ENCODE results near the gene GABRG3. TPM values are rescaled to one million over a fixed set of nuclear protein-coding genes. Genes with fewer than 3 reads are reported as not detected.

GABRG3 gene
- total and polyA plus RNA-seq, 9 of the 15 experiments (the other 6 are each of a cell fraction or from before 2014, with no cell fraction given): 4.0 to 15.1 (median 11.2) TPM

DNA sequence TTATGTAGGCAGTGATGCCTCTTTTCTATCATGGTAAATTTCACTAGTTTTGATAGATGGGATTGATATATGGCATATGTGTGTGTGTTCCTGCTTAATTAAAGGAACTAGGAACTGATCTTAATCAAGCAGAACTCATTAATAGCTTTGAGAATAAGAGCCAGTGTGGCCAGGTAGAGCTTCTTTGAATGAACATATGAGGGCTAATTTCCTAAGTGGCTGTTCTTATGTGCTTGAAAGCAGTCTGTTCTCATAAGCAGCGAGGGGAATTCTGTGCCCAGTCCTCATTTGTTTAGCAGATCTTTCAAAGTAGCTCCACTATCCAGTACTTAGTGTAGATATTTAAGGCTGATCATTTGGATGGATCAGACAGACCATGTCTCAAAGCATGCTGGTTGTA is 164.2 kb downstream of the GABRG3 start (continued):
- TF ChIP-seq, protein P1, sequence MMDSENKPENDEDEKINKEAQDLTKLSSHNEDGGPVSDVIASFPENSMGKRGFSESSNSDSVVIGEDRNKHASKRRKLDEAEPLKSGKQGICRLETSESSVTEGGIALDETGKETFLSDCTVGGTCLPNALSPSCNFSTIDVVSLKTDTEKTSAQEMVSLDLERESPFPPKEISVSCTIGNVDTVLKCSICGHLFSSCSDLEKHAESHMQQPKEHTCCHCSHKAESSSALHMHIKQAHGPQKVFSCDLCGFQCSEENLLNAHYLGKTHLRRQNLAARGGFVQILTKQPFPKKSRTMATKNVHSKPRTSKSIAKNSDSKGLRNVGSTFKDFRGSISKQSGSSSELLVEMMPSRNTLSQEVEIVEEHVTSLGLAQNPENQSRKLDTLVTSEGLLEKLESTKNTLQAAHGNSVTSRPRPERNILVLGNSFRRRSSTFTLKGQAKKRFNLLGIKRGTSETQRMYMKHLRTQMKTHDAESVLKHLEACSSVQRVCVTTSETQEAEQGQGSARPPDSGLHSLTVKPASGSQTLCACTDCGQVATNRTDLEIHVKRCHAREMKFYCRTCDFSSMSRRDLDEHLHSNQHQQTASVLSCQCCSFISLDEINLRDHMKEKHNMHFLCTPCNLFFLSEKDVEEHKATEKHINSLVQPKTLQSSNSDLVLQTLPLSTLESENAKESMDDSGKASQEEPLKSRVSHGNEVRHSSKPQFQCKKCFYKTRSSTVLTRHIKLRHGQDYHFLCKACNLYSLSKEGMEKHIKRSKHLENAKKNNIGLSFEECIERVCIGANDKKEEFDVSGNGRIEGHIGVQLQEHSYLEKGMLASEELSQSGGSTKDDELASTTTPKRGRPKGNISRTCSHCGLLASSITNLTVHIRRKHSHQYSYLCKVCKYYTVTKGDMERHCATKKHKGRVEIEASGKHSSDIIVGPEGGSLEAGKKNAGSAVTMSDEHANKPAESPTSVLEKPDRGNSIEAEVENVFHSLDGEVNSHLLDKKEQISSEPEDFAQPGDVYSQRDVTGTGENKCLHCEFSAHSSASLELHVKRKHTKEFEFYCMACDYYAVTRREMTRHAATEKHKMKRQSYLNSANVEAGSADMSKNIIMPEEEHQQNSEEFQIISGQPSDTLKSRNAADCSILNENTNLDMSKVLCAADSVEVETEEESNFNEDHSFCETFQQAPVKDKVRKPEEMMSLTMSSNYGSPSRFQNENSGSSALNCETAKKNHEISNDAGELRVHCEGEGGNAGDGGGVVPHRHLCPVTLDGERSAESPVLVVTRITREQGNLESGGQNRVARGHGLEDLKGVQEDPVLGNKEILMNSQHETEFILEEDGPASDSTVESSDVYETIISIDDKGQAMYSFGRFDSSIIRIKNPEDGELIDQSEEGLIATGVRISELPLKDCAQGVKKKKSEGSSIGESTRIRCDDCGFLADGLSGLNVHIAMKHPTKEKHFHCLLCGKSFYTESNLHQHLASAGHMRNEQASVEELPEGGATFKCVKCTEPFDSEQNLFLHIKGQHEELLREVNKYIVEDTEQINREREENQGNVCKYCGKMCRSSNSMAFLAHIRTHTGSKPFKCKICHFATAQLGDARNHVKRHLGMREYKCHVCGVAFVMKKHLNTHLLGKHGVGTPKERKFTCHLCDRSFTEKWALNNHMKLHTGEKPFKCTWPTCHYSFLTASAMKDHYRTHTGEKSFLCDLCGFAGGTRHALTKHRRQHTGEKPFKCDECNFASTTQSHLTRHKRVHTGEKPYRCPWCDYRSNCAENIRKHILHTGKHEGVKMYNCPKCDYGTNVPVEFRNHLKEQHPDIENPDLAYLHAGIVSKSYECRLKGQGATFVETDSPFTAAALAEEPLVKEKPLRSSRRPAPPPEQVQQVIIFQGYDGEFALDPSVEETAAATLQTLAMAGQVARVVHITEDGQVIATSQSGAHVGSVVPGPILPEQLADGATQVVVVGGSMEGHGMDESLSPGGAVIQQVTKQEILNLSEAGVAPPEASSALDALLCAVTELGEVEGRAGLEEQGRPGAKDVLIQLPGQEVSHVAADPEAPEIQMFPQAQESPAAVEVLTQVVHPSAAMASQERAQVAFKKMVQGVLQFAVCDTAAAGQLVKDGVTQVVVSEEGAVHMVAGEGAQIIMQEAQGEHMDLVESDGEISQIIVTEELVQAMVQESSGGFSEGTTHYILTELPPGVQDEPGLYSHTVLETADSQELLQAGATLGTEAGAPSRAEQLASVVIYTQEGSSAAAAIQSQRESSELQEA (IDR thresholded peaks at IDR 0.05; ENCODE audit: low read depth): no peak
- TF ChIP-seq, protein P2, sequence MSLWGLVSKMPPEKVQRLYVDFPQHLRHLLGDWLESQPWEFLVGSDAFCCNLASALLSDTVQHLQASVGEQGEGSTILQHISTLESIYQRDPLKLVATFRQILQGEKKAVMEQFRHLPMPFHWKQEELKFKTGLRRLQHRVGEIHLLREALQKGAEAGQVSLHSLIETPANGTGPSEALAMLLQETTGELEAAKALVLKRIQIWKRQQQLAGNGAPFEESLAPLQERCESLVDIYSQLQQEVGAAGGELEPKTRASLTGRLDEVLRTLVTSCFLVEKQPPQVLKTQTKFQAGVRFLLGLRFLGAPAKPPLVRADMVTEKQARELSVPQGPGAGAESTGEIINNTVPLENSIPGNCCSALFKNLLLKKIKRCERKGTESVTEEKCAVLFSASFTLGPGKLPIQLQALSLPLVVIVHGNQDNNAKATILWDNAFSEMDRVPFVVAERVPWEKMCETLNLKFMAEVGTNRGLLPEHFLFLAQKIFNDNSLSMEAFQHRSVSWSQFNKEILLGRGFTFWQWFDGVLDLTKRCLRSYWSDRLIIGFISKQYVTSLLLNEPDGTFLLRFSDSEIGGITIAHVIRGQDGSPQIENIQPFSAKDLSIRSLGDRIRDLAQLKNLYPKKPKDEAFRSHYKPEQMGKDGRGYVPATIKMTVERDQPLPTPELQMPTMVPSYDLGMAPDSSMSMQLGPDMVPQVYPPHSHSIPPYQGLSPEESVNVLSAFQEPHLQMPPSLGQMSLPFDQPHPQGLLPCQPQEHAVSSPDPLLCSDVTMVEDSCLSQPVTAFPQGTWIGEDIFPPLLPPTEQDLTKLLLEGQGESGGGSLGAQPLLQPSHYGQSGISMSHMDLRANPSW (CRISPR knock-in tag; IDR thresholded peaks at IDR 0.05): no peak
- TF ChIP-seq, protein P3, sequence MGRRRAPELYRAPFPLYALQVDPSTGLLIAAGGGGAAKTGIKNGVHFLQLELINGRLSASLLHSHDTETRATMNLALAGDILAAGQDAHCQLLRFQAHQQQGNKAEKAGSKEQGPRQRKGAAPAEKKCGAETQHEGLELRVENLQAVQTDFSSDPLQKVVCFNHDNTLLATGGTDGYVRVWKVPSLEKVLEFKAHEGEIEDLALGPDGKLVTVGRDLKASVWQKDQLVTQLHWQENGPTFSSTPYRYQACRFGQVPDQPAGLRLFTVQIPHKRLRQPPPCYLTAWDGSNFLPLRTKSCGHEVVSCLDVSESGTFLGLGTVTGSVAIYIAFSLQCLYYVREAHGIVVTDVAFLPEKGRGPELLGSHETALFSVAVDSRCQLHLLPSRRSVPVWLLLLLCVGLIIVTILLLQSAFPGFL (CRISPR knock-in tag; IDR thresholded peaks at IDR 0.05): no peak

All from K562 (cell line).